GM18951 (cell line): Measurements from ENCODE around the gene DRAP1.

Experiments
- POLR2A ChIP-seq: IDR thresholded peaks from 4 replicates; pipeline ENCODE4 v1.6.1; 2011; ENCODE audit warnings: mild to moderate bottlenecking; ENCODE audit not compliant: insufficient read length, insufficient read depth; ENCODE audit errors: extremely low read depth
- in situ Hi-C: fragments of 300-500 bp; cut with MboI; formaldehyde crosslinking; loops from one replicate; pipeline ENCODE4 v1.12.0; 2022; ENCODE audit warnings: low sequenced_read_pairs, mixed read lengths, inconsistent platforms; ENCODE audit not compliant: unreplicated experiment

Gene DRAP1

DNA sequence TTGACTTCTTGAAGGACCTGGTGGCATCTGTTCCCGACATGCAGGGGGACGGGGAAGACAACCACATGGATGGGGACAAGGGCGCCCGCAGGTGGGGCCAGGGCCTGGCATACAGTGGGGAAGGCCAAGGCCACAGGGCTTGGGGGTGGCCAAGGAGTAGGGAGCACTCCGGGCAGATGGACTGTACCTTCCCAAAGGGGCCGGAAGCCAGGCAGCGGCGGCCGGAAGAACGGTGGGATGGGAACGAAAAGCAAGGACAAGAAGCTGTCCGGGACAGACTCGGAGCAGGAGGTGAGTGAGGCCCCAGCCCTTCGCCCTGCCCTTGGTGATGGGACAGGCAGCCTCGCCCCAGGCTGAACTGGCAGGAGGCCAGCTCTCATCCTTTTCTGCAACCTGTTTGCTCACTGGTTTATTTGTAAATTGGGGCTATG, 1.2 kb downstream of the DRAP1 start:
- in situ Hi-C loops = no loop called here
- no peak for TF ChIP-seq POLR2A

DNA sequence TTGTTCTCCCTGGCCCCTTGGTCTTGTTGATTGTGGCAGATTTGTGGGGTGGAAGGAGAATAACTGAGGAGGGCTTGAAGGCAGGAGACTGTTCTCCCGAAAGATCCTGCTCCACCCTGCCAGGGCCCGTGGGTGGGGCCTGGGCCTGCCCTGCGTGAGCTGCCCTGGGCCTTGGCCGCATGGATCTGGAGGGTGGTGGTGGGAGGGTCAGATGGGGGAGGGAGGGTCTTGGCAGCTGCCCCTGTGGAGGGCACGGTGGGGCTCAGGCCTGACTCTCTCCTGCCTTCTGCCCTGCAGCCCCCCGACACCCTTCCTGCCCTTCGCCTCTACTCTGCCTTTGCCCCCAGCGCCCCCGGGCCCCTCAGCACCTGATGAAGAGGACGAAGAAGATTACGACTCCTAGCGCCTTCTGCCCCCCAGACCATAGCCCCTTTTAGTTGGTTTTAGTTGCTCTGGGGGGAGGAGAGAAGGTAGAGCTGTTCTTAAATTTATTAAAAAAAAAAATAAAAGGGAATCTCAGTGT, 1.9 kb downstream of the DRAP1 start:
- in situ Hi-C loops = no loop called here
- TF ChIP-seq POLR2A = no peak

DNA sequence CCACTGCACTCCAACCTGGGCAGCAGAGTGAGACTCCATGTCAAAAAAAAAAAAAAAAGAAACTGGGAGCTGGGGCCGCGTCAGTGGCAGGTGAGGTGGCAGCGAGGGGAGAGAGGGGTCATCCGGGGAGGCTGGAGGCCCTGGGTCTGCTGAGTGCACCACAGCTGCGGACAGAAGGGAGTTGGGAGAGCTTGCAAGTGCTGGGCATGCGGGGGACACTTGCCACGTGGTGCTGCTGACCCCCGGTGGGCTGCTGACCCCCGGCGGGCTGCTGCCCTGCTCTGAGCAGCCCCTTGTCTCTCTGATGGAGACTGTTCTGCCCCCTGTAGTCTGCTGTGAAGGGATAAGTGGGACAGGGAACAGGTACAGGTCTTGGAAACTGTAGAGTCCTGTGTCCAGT, 2.6 kb downstream of the DRAP1 start:
- in situ Hi-C loops = no loop called here

DNA sequence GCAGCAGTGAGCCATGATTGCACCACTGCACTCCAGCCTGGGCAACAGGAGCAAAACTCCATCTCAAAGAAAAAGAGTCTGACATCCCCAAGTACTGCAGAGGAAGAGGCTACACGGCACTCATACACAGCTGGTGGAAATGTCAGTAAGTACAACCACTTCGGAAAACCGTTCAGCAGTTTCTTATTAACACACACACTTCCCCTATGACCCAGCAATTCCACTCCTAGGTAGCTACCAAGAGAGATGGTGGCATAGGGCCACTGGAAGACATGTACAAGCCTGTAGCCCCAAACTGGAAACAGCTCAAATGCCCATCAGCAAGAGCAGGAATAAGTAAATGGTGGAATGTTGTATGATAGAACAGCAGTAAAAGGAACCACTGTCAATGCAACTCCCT, 3.3 kb downstream of the DRAP1 start:
- no peak for TF ChIP-seq POLR2A
- in situ Hi-C loops = no loop called here

More for the DNA sequence above, 2.6 kb downstream of the DRAP1 start:
- no peak for TF ChIP-seq POLR2A

DNA sequence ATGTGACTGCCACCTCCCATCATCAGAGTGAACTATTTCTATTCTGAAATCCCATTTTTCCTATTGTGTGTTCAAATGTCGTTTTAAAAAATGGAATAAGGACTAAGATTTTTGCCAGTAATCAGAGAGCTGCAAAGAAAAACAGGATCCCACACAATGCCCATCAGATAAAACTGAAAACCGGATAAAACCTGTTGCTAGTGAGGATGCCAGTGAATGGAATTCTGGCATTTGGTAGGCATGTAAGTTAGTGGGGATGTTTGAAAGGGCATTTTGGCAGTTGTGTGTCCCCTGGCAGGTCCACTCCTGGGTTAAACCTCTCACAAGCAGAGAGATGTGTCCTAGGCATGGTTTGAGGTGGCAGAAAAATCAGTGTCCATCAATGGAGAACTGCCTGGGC, 6.2 kb downstream of the DRAP1 start:
- no peak for TF ChIP-seq POLR2A
- in situ Hi-C loops = no loop called here

DNA sequence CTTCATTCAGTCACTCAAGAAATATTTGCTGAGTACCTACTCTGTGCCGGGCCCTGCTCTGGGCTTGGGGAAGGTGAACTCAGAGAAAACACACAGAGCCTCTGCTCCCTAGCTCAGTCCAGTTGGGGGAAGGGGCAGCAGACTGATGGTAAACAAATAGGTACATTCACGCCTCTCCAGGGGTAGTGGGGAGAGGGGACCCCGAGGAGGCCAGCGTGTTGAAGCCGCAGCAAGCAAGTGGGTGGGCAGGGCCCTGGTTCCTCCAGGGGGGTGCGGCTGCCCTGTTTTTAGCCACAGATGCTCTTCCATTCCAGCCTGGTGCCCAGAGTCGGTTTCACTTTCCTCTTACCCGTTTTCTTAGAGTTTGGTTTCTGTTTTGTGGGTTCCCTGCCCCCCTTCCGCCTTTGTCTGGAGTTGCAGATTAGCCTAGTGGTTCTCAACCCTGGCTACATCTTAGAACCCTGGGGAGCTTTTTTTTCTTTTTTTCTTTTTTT, 8.7 kb downstream of the DRAP1 start:
- in situ Hi-C loops = no loop called here
- peak; percentile 58 for TF ChIP-seq POLR2A

DNA sequence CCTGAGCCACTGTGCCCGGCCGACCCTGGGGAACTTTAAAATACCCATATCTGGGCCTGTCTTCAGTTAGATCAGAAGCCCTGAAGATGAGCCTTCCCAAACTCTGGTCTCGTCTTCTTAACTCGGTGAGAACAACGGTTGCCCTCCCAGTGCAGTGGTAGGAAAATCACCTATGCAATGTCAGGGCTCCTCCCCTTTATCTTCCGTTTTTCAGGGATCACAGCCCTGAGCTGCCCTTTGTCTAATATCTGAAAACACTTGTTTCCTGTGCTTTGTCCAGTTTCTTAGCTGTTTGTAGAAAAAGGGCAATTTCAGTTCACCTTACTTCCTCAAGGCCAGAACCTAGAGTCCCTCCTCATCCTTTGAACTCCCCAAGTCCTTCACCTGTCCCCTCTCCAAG, 9.4 kb downstream of the DRAP1 start:
- in situ Hi-C loops = no loop called here
- TF ChIP-seq POLR2A = no peak

DNA sequence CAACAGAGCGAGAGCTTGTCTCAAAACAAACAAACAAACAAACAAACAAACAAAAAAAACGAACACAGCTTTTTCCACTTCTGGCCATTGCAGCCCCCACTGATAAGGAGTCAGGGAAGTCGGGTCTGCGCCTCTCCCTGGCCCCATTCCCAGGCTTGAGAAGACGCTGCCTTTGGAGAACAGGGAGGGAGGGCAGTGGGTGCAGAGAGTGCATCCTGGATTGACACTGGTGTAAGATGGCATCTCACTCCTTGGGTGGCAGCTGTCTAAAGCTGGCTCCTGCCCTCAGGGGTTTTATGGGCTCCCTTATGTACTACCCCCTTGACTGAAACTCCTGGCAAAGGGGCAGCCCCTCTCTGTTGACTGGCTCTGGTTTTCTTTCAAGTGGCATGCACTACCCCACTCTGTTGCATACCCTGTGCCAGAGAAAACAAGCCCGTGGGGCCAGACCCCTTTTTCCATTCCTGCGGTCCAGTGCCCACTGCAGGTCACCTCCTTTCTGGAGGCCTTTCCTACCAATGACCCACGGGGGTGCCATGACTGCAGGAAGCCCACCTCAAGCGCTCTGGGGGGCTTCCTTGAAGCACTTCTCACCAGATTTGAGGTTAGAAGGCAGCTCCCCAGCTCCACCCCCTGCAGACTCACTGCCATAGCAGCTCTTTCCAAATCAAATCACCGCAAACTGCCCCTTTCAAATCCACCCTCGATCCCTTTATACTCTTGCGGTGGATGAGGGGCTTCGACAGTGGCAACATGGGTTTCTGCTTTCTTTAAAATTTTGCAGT, 12.7 kb downstream of the DRAP1 start:
- no peak for TF ChIP-seq POLR2A
- in situ Hi-C loops = no loop called here

DNA sequence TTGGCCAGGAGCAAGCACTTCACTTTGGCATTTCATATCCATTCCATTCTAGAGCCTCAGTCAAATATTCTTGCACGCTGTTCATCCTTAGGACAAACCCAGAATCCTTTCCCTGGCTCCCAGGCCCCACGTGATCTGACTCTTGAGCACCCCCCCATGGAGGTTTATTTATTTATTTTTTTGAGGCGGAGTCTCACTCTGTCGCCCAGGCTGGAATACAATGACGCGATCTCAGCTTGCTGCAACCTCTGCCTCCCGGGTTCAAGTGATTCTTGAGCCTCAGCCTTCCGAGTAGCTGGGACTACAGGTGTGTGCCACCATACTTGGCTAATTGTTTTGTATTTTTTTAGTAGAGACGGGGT, 13.3 kb downstream of the DRAP1 start:
- TF ChIP-seq POLR2A = no peak

DNA sequence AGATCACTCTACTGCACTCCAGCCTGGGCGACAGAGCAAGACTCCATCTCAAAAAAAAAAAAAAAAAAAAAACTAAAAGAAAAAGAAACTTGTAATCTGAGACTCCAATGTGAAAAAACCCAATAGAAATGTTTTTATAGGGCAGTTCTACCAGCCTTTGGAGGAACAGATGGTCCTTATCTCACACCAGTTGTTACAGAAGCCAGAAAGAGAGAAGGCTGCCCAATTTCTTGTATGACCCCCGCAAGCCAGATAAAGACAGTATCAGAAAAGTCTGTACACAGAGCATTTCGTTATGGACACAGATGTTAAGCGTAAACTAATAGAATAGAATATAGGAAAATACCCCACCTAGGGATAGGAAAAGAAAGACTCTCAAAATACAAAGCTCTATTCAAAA, 14.8 kb downstream of the DRAP1 start:
- in situ Hi-C loops = no loop called here
- TF ChIP-seq POLR2A = no peak

More for the DNA sequence above, 13.3 kb downstream of the DRAP1 start:
- in situ Hi-C loops = no loop called here

DNA sequence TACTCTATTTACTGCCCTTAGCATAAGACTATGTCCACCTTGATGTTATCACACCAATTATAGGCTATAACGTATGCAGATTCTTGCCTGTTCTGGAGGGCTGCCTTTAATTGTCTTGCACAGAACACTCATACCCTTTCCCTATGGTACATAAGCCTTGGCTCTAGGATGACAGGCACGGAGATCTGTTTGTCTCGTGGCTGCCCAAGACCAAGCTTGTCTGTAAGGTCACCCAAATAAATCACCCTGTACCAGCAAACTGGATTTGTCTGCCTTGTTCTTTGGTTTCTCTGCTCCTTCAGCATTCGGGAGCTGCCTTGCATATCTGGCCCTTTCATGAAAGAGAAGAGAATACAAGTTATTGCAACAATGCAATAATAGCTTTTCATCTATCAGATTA, 18.5 kb downstream of the DRAP1 start:
- no peak for TF ChIP-seq POLR2A
- in situ Hi-C loops = no loop called here

DNA sequence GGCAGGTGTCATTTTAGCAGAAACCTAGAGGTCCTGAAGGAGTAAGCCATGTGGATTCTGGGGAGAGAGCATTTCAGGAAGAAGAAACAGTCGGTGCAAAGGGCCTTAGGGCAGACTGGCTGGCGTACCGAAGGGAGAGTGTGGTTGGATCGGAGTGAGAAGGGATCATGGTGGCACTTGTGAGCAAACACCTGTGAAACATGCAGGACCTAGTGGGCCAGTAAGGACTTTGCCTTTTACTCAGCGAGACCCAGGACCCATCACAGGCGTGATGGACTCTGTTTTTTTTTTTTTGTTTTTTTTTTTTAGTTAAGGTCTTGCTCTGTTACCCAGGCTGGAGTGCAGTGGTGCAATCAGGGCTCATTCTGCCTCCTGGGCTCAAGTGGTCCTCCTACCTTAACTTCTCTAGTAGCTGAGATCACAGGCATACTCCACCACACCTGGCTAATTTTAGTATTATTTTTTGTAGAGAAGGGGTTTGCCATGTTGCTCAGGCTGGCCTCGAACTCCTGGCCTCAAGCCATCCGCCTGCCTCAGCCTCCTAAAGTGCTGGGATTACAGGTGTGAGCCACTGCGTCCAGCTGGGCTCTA, 22.6 kb downstream of the DRAP1 start:
- TF ChIP-seq POLR2A = no peak
- in situ Hi-C loops = no loop called here

DNA sequence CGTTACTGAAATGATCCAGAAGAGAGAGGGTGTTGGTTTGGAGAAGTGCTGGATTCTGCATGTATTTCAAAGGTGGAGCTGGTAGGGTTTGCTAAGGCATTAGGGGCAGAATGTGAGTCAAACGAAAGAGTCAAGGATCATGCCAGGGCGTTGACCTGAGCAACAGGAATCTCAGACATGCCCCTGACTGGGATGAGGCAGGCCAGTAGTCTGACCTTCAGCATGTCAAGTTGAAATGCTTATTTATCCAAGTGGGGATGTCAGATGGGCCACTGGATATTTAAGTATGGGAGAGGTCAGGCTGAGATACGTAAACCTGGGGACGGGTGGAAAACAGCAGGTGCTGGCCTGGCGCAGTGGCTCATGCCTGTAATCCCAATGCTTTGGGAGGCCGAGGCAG, 23.3 kb downstream of the DRAP1 start:
- no peak for TF ChIP-seq POLR2A
- in situ Hi-C loops = no loop called here

DNA sequence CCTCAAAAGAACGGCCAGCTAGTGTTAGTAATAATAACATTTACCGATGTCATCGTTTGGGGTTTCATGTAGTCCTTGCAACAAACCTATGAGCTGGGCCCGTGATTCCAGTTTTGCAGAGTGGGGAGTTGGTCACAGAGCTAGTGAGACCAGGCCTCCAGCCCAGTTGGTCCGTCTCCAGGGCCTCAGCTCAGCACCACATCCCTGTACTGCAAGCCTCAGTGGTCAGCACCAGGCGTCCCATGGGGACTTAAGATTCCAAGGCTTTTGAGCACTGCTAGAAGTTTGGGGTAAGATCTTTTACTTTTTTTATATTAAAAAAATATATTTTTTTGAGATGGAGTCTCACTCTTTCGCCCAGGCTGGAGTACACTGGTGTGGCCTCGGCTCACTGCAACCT, 25.0 kb downstream of the DRAP1 start:
- in situ Hi-C loops = no loop called here
- no peak for TF ChIP-seq POLR2A
